H9 (cell line): ENCODE results near the gene ASB18. TPM values are rescaled to one million over a fixed set of nuclear protein-coding genes. Genes with fewer than 3 reads are reported as not detected.

Source experiments
- DNase-seq: peaks from one replicate; pipeline ENCODE4 v3.0.0-alpha.2; 2017
- H2AFZ ChIP-seq: one replicate; pipeline ENCODE4 v1.6.1; 2013; ENCODE audit warnings: mild to moderate bottlenecking, low read length, control low read depth, moderate library complexity
- H2AK5ac ChIP-seq: 2 replicates; pipeline ENCODE4 v1.6.1; 2013; ENCODE audit warnings: low read length, control low read depth, mixed read lengths; ENCODE audit not compliant: insufficient read length
- H2BK120ac ChIP-seq: one replicate; pipeline ENCODE4 v1.6.1; 2013; ENCODE audit warnings: low read depth, mild to moderate bottlenecking, low read length, control low read depth, inconsistent platforms; ENCODE audit not compliant: poor library complexity, severe bottlenecking
- H2BK12ac ChIP-seq: 2 replicates; pipeline ENCODE4 v1.6.1; 2013; ENCODE audit warnings: low read length, control low read depth, mixed read lengths, low read depth; ENCODE audit not compliant: insufficient read length
- H2BK15ac ChIP-seq: 2 replicates; pipeline ENCODE4 v1.6.1; 2013; ENCODE audit warnings: low read depth, low read length, control low read depth
- H2BK20ac ChIP-seq: one replicate; pipeline ENCODE4 v1.6.1; 2013; ENCODE audit warnings: low read depth, mild to moderate bottlenecking, low read length, control low read depth, inconsistent platforms; ENCODE audit not compliant: poor library complexity, severe bottlenecking
- H2BK5ac ChIP-seq: 2 replicates; pipeline ENCODE4 v1.6.1; 2013; ENCODE audit warnings: low read length, control low read depth, mixed read lengths; ENCODE audit not compliant: insufficient read length
- H3K14ac ChIP-seq: 2 replicates; pipeline ENCODE4 v1.6.1; 2013; ENCODE audit warnings: low read length, control low read depth; ENCODE audit not compliant: insufficient read depth
- H3K18ac ChIP-seq: 2 replicates; pipeline ENCODE4 v1.6.1; 2013; ENCODE audit warnings: low read depth, mild to moderate bottlenecking, mixed read lengths, low read length, control low read depth; ENCODE audit not compliant: insufficient read length
- H3K23ac ChIP-seq: 2 replicates; pipeline ENCODE4 v1.6.1; 2013; ENCODE audit warnings: low read length, control low read depth, mixed read lengths, low read depth; ENCODE audit not compliant: insufficient read length
- H3K23me2 ChIP-seq: 2 replicates; pipeline ENCODE4 v1.6.1; 2013; ENCODE audit warnings: low read depth, mild to moderate bottlenecking, mixed read lengths, low read length, control low read depth; ENCODE audit not compliant: insufficient read length, poor library complexity, severe bottlenecking
- H3K27ac ChIP-seq: 2 replicates; pipeline ENCODE4 v1.5.1; 2013; ENCODE audit warnings: low read length, control low read depth, mixed read lengths, low read depth; ENCODE audit not compliant: insufficient read length
- H3K27me3 ChIP-seq: 2 replicates; pipeline ENCODE4 v1.6.1; 2013; ENCODE audit warnings: low read length, control low read depth, inconsistent platforms; ENCODE audit not compliant: insufficient read depth
- H3K4ac ChIP-seq: 2 replicates; pipeline ENCODE4 v1.6.1; 2013; ENCODE audit warnings: low read depth, mild to moderate bottlenecking, control low read depth, inconsistent platforms, low read length, moderate library complexity
- H3K4me1 ChIP-seq: 2 replicates; pipeline ENCODE4 v1.6.1; 2013; ENCODE audit warnings: low read length, control low read depth, inconsistent platforms; ENCODE audit not compliant: insufficient read depth
- H3K4me2 ChIP-seq: 2 replicates; pipeline ENCODE4 v1.6.1; 2013; ENCODE audit warnings: low read length, control low read depth, mixed read lengths; ENCODE audit not compliant: insufficient read length, insufficient read depth
- H3K56ac ChIP-seq: 2 replicates; pipeline ENCODE4 v1.6.1; 2013; ENCODE audit warnings: low read depth, mild to moderate bottlenecking, mixed read lengths, low read length, control low read depth; ENCODE audit not compliant: insufficient read length
- H3K79me1 ChIP-seq: 2 replicates; pipeline ENCODE4 v1.6.1; 2013; ENCODE audit warnings: low read depth, mild to moderate bottlenecking, moderate library complexity, low read length, control low read depth, inconsistent platforms; ENCODE audit not compliant: insufficient read depth, poor library complexity, severe bottlenecking
- H3K79me2 ChIP-seq: 2 replicates; pipeline ENCODE4 v1.6.1; 2013; ENCODE audit warnings: low read length, control low read depth, inconsistent platforms; ENCODE audit not compliant: insufficient read depth
- H3K9ac ChIP-seq: 2 replicates; pipeline ENCODE4 v1.6.1; 2013; ENCODE audit warnings: low read length, control low read depth, mixed read lengths; ENCODE audit not compliant: insufficient read length; ENCODE audit errors: extremely low read depth
- H3K9me3 ChIP-seq: one replicate; pipeline ENCODE4 v1.6.1; 2013; ENCODE audit warnings: low read depth, low read length, inconsistent platforms; ENCODE audit not compliant: control insufficient read depth
- H3T11ph ChIP-seq: one replicate; pipeline ENCODE4 v1.6.1; 2013; ENCODE audit warnings: mild to moderate bottlenecking, low read length, control low read depth, inconsistent platforms
- H4K20me1 ChIP-seq: one replicate; pipeline ENCODE4 v1.6.1; 2013; ENCODE audit not compliant: control insufficient read depth, insufficient read length, insufficient read depth
- H4K5ac ChIP-seq: 2 replicates; pipeline ENCODE4 v1.6.1; 2013; ENCODE audit warnings: low read depth, mild to moderate bottlenecking, mixed read lengths, low read length, control low read depth; ENCODE audit not compliant: insufficient read length
- H4K8ac ChIP-seq: replicated peaks from 2 replicates; pipeline ENCODE4 v1.6.1; 2013; ENCODE audit warnings: low read length, control low read depth, mixed read lengths, low read depth; ENCODE audit not compliant: insufficient read length
- H4K91ac ChIP-seq: 2 replicates; pipeline ENCODE4 v1.6.1; 2013; ENCODE audit warnings: low read depth, mild to moderate bottlenecking, moderate library complexity, mixed read lengths, low read length, control low read depth; ENCODE audit not compliant: insufficient read length
- H3K27ac Mint-ChIP-seq, 3 experiments: 2 replicates in 2 of 3; 3 replicates in 1 of 3; pipeline ENCODE4 v1.8.0; 2020 to 2021; ENCODE audit warnings: mixed read lengths in 3 of 3, mild to moderate bottlenecking in 1 of 3, moderate library complexity in 1 of 3
- H3K27me3 Mint-ChIP-seq: 2 replicates; pipeline ENCODE4 v1.8.0; 2021; ENCODE audit warnings: low read depth, mild to moderate bottlenecking, moderate library complexity, mixed read lengths
- H3K36me3 Mint-ChIP-seq, 3 experiments: 2 replicates in 2 of 3; 3 replicates in 1 of 3; pipeline ENCODE4 v1.8.0; 2020 to 2021; ENCODE audit warnings: low read depth in 3 of 3, mixed read lengths in 3 of 3; ENCODE audit not compliant: insufficient read depth in 1 of 3
- H3K4me1 Mint-ChIP-seq, 2 experiments: 2 replicates each; pipeline ENCODE4 v1.8.0; 2020; ENCODE audit warnings: mixed read lengths in 2 of 2
- H3K4me3 Mint-ChIP-seq, 2 experiments: 2 replicates in 1 of 2; 3 replicates in 1 of 2; pipeline ENCODE4 v1.8.0; 2020 to 2021; ENCODE audit warnings: mild to moderate bottlenecking in 2 of 2, mixed read lengths in 2 of 2, moderate library complexity in 1 of 2
- H3K9me3 Mint-ChIP-seq, 2 experiments: 2 replicates in 1 of 2; 3 replicates in 1 of 2; pipeline ENCODE4 v1.8.0; 2020; ENCODE audit warnings: mild to moderate bottlenecking in 2 of 2, mixed read lengths in 2 of 2, moderate library complexity in 1 of 2
- CTCF ChIP-seq: fragments of 200-600 bp; sonication (generic); conservative IDR thresholded peaks from 3 replicates; pipeline ENCODE4 v1.8.0; 2021; ENCODE audit warnings: antibody characterized with exemption, mild to moderate bottlenecking
- WGBS: extraction: QIAGEN DNeasy Blood & Tissue Kit; methylation state at CpG from one replicate; pipeline ENCODE4 v1.1.7; 2013; ENCODE audit warnings: missing lambda C conversion rate, low lambda C conversion rate, mixed read lengths; ENCODE audit not compliant: insufficient read length; ENCODE audit errors: extremely low coverage; 5-methylcytosine and 5-hydroxymethylcytosine counted together
- total RNA-seq: library from RNA; stranded (reverse); gene quantifications from 2 replicates; pipeline ENCODE4 v1.2.1, GENCODE V29; 2021

Gene ASB18
- total RNA-seq, 1 experiment from 2014 or later = not detected

GRCh38 chr2:236257136-236257535 is 7.1 kb downstream of the ASB18 start:
- Histone ChIP-seq H3T11ph (no peak overlapping the region), H4K8ac (no peak overlapping the region), H2AK5ac (no peak overlapping the region), H3K23me2 (no peaks in the 10 kb centered on the region), H3K14ac (no peak overlapping the region), H2BK5ac (no peak overlapping the region), H3K79me2 (no peaks in the 10 kb centered on the region), H3K9ac (no peak overlapping the region), H4K91ac (no peak overlapping the region), H3K4ac (no peak overlapping the region), H3K4me1 (0 out of 2 replicates have a peak, but pooled peaks cover 2% of the 10 kb centered on the region), H3K27me3 (no peaks in the 10 kb centered on the region), H4K20me1 (no peaks in the 10 kb centered on the region), H2BK20ac (no peak overlapping the region), H3K27ac (no peak overlapping the region), H3K56ac (no peak overlapping the region), H3K4me2 (no peak overlapping the region), H2BK15ac (no peak overlapping the region), H2AFZ (no peak overlapping the region), H2BK12ac (no peak overlapping the region), H3K18ac (no peak overlapping the region), H3K9me3 (no peaks in the 10 kb centered on the region), H2BK120ac (no peak overlapping the region), H3K79me1 (no peaks in the 10 kb centered on the region), H3K23ac (no peak overlapping the region), H4K5ac (no peak overlapping the region)
- Mint-ChIP-seq H3K4me3 (no peak overlapping the region), H3K36me3 (no peaks in the 10 kb centered on the region), H3K4me1 (peaks cover 7 to 14% of the 10 kb centered on the region in 2 experiments), H3K27ac (no peak overlapping the region), H3K27me3 (peaks cover 5% of the 10 kb centered on the region), H3K9me3 (no peaks in the 10 kb centered on the region)
- no CpG with 5 or more reads among the region's 8 CpGs for whole genome bisulfite sequencing
- DNase-seq = no peak
- no peak for TF ChIP-seq CTCF
